ENCODE measurements around the gene GARNL3. TPM values are rescaled to one million over a fixed set of nuclear protein-coding genes. Genes with fewer than 3 reads are reported as not detected.

GARNL3 gene
- total RNA-seq, 1 donor from 2014 or later, result 19.7 TPM

DNA sequence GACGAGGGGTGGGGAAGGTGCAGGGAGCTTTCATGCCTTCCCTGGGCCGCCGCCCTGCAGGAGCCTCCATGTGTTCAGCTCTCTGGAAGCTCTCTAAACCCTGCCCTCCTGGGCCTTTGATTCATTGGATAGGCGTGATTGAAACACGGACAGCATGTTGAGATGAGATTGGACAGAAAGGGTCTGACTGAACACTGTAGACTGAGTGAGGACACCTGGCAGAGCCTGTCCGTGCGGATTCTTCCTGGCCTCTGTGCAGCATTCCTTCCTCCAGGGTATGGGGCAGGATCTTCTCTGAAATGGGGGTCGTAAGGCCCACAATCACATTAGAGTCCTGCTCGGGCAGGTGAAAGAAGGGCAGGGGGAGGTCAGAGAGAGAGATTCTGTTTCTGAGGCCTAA is 173.8 kb downstream of the GARNL3 start:
- peak overlapping the region; percentile 65 for H3K4me3 Mint-ChIP-seq
- H3K27me3 Mint-ChIP-seq, result no peaks in the 10 kb centered on the region

More for the DNA sequence above, 173.8 kb downstream of the GARNL3 start:
- Mint-ChIP-seq H3K36me3 (peaks cover 43% of the 10 kb centered on the region), H3K4me1 (ENCODE audit: unreplicated experiment) (peaks cover 6% of the 10 kb centered on the region), H3K9me3 (no peaks in the 10 kb centered on the region), H3K27ac (peak overlapping the region; percentile 96)
- TF ChIP-seq, protein P1, sequence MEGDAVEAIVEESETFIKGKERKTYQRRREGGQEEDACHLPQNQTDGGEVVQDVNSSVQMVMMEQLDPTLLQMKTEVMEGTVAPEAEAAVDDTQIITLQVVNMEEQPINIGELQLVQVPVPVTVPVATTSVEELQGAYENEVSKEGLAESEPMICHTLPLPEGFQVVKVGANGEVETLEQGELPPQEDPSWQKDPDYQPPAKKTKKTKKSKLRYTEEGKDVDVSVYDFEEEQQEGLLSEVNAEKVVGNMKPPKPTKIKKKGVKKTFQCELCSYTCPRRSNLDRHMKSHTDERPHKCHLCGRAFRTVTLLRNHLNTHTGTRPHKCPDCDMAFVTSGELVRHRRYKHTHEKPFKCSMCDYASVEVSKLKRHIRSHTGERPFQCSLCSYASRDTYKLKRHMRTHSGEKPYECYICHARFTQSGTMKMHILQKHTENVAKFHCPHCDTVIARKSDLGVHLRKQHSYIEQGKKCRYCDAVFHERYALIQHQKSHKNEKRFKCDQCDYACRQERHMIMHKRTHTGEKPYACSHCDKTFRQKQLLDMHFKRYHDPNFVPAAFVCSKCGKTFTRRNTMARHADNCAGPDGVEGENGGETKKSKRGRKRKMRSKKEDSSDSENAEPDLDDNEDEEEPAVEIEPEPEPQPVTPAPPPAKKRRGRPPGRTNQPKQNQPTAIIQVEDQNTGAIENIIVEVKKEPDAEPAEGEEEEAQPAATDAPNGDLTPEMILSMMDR (conservative IDR thresholded peaks at IDR 0.05), result no peak
- no peak for DNase-seq (ENCODE audit: extremely low spot score, unreplicated experiment)

Other genes starting within 250 kb of the GARNL3 start
- gene ANGPTL2, start 142.1 kb upstream of the GARNL3 start, total RNA-seq (ENCODE audit: low replicate concordance), result 5.4 and 20.6 TPM in 2 replicates
- 40.2 and 53.1 TPM in 2 replicates for gene SLC2A8, start 132.4 kb downstream of the GARNL3 start, total RNA-seq (ENCODE audit: low replicate concordance)
- 14.1 and 18.7 TPM in 2 replicates for gene ZNF79, start 159.6 kb downstream of the GARNL3 start, total RNA-seq (ENCODE audit: low replicate concordance)
- gene RPL12, start 186.6 kb downstream of the GARNL3 start, total RNA-seq (ENCODE audit: low replicate concordance), result 1,238 and 1,343 TPM in 2 replicates
- 16.0 and 20.6 TPM in 2 replicates for gene LRSAM1, start 186.7 kb downstream of the GARNL3 start, total RNA-seq (ENCODE audit: low replicate concordance)

All from type B pancreatic cell (in vitro differentiated cells).